GM23338 (cell line): ENCODE data around the gene MEPE. TPM values are rescaled to one million over a fixed set of nuclear protein-coding genes. Genes with fewer than 3 reads are reported as not detected.
A peak's percentile ranks its signal among the peaks of the same experiment; 100 is the strongest.

Experiments used
- ATAC-seq: fragments of 200-7000 bp; cut with Tn5 transposase; 3 replicates; pipeline ENCODE4 v1.9.1; 2020
- DNase-seq: peaks from one replicate; pipeline ENCODE4 v3.0.0-alpha.2; 2015; ENCODE audit warnings: low spot score
- H2AFZ ChIP-seq: fragments of 200-600 bp; sonication (generic); 2 replicates; pipeline ENCODE4 v1.8.0; 2016; ENCODE audit warnings: antibody characterized with exemption, mild to moderate bottlenecking, moderate library complexity
- H3F3A ChIP-seq: fragments of 200-600 bp; sonication (generic); replicated peaks from 2 replicates; pipeline ENCODE4 v1.8.0; 2017; ENCODE audit warnings: antibody characterized with exemption, mixed run types, low read depth
- H3K27ac ChIP-seq: fragments of 200-600 bp; sonication (generic); 2 replicates; pipeline ENCODE4 v1.6.1; 2016; ENCODE audit warnings: low read depth
- H3K27me3 ChIP-seq: fragments of 200-600 bp; sonication (generic); 2 replicates; pipeline ENCODE4 v1.8.0; 2016; ENCODE audit warnings: mild to moderate bottlenecking, mixed run types, moderate library complexity; ENCODE audit not compliant: insufficient read depth
- H3K36me3 ChIP-seq: fragments of 200-600 bp; sonication (generic); 2 replicates; pipeline ENCODE4 v1.8.0; 2016; ENCODE audit warnings: mild to moderate bottlenecking; ENCODE audit not compliant: insufficient read depth
- H3K4me1 ChIP-seq: fragments of 200-600 bp; sonication (generic); 2 replicates; pipeline ENCODE4 v1.8.0; 2016; ENCODE audit warnings: mild to moderate bottlenecking, moderate library complexity; ENCODE audit not compliant: insufficient read depth
- H3K4me2 ChIP-seq: fragments of 200-600 bp; sonication (generic); 2 replicates; pipeline ENCODE4 v1.7.1; 2017; ENCODE audit warnings: mixed run types
- H3K4me3 ChIP-seq: fragments of 200-600 bp; sonication (generic); 2 replicates; pipeline ENCODE4 v1.6.1; 2016; ENCODE audit warnings: mixed run types
- H3K79me2 ChIP-seq: fragments of 200-600 bp; sonication (generic); replicated peaks from 2 replicates; pipeline ENCODE4 v1.8.0; 2017; ENCODE audit warnings: mild to moderate bottlenecking; ENCODE audit not compliant: insufficient read depth
- H3K9me2 ChIP-seq: fragments of 200-600 bp; sonication (generic); 2 replicates; pipeline ENCODE4 v1.8.0; 2017; ENCODE audit not compliant: insufficient read depth
- H4K20me1 ChIP-seq: fragments of 200-600 bp; sonication (generic); replicated peaks from 2 replicates; pipeline ENCODE4 v1.8.0; 2017; ENCODE audit warnings: mild to moderate bottlenecking; ENCODE audit not compliant: insufficient read depth
- H3K27ac Mint-ChIP-seq: 2 replicates; pipeline ENCODE4 v1.8.0; 2020; ENCODE audit warnings: inconsistent platforms, mild to moderate bottlenecking, moderate library complexity, mixed read lengths
- H3K27me3 Mint-ChIP-seq: 3 replicates; pipeline ENCODE4 v1.8.0; 2022; ENCODE audit warnings: low read depth, mild to moderate bottlenecking, moderate library complexity, mixed read lengths, inconsistent platforms; ENCODE audit not compliant: insufficient read depth, poor library complexity
- H3K36me3 Mint-ChIP-seq: 3 replicates; pipeline ENCODE4 v1.8.0; 2021; ENCODE audit warnings: low read depth, mild to moderate bottlenecking, inconsistent platforms, moderate library complexity, mixed read lengths
- H3K4me1 Mint-ChIP-seq: 3 replicates; pipeline ENCODE4 v1.8.0; 2020; ENCODE audit warnings: mild to moderate bottlenecking, inconsistent platforms, mixed read lengths
- H3K4me3 Mint-ChIP-seq: 3 replicates; pipeline ENCODE4 v1.8.0; 2021; ENCODE audit warnings: moderate library complexity, mild to moderate bottlenecking, inconsistent platforms, mixed read lengths
- H3K9me3 Mint-ChIP-seq: 3 replicates; pipeline ENCODE4 v1.8.0; 2020; ENCODE audit warnings: moderate library complexity, mild to moderate bottlenecking, inconsistent platforms, mixed read lengths
- CREB1 ChIP-seq: fragments of 250-450 bp; sonication (Bioruptor Pico); IDR thresholded peaks from 2 replicates; pipeline ENCODE4 v1.5.0; 2020; ENCODE audit warnings: low read depth, mild to moderate bottlenecking, moderate library complexity
- CTCF ChIP-seq, 2 experiments: fragments of 200-600 bp in 1 of 2; sonication (generic) in 1 of 2; conservative IDR thresholded peaks; 2 replicates each; pipeline versions ENCODE4 v1.5.1 to v1.6.1; 2016 to 2017; ENCODE audit warnings: antibody characterized with exemption in 2 of 2, low read depth in 2 of 2, mild to moderate bottlenecking in 2 of 2, moderate library complexity in 1 of 2
- ETS1 ChIP-seq: IDR thresholded peaks from 2 replicates; pipeline ENCODE4 v1.6.1; 2016; ENCODE audit warnings: antibody characterized with exemption
- EZH2 ChIP-seq: fragments of 200-600 bp; sonication (generic); IDR thresholded peaks from one replicate; pipeline ENCODE4 v1.8.0; 2017; ENCODE audit warnings: antibody characterized with exemption, mild to moderate bottlenecking, low read depth; ENCODE audit not compliant: unreplicated experiment
- EZH2phosphoT487 ChIP-seq: fragments of 200-600 bp; sonication (generic); IDR thresholded peaks from one replicate; pipeline ENCODE4 v1.8.1; 2018; ENCODE audit warnings: antibody characterized with exemption; ENCODE audit not compliant: unreplicated experiment
- JUNB ChIP-seq: IDR thresholded peaks from one replicate; pipeline ENCODE4 v1.6.1; 2016; ENCODE audit warnings: antibody characterized with exemption; ENCODE audit not compliant: unreplicated experiment
- NANOG ChIP-seq: IDR thresholded peaks from 2 replicates; pipeline ENCODE4 v1.6.1; 2016; ENCODE audit warnings: antibody characterized with exemption, borderline replicate concordance
- POLR2AphosphoS5 ChIP-seq: IDR thresholded peaks from 2 replicates; pipeline ENCODE4 v1.6.1; 2016; ENCODE audit warnings: antibody characterized with exemption, low read depth
- REST ChIP-seq: IDR thresholded peaks from one replicate; pipeline ENCODE4 v1.6.1; 2018; ENCODE audit warnings: antibody characterized with exemption; ENCODE audit not compliant: unreplicated experiment
- STAT1 ChIP-seq: IDR thresholded peaks from one replicate; pipeline ENCODE4 v1.6.1; 2016; ENCODE audit warnings: antibody characterized with exemption; ENCODE audit not compliant: unreplicated experiment
- ZNF114 ChIP-seq: fragments of 250-450 bp; sonication (Bioruptor Pico); IDR thresholded peaks from 2 replicates; pipeline ENCODE4 v1.5.0; 2020; ENCODE audit warnings: mild to moderate bottlenecking, moderate library complexity
- ZNF331 ChIP-seq: fragments of 250-450 bp; sonication (Bioruptor Pico); IDR thresholded peaks from 2 replicates; pipeline ENCODE4 v1.5.0; 2020; ENCODE audit warnings: low read depth, mild to moderate bottlenecking, moderate library complexity
- ZNF462 ChIP-seq: fragments of 250-450 bp; sonication (Bioruptor Pico); IDR thresholded peaks from 2 replicates; pipeline ENCODE4 v1.5.0; 2020; ENCODE audit warnings: mild to moderate bottlenecking, moderate library complexity
- polyA plus RNA-seq: library from polyadenylated mRNA; unstranded; fragments of >200 nt; fragmentation: Nextera tagmentation; extraction: Ambion mirVana; gene quantifications from 2 replicates; pipeline ENCODE4 v1.2.1, GENCODE V29; 2016
- total RNA-seq: library from RNA; depleted of rRNA; stranded (reverse); fragments of >200 nt; shearing (Covaris generic); gene quantifications from 2 replicates; pipeline ENCODE4 v1.2.3, GENCODE V29; 2014

MEPE gene
- total and polyA plus RNA-seq, 2 experiments from 2014 or later: not detected

GRCh38 chr4:87819281-87819919 lies 13.4 kb upstream of the MEPE start:
- peak overlapping the region; percentile 97 for H2AFZ ChIP-seq
- H3K9me2 ChIP-seq: peaks cover 32% of the 10 kb centered on the region; the same call in 1 of the 2 replicates
- no peak overlapping the region for H3K4me2 ChIP-seq
- DNase-seq (peak; percentile 24), ATAC-seq (peak; percentile 68)
- H3K27me3 ChIP-seq: no peaks in the 10 kb centered on the region
- H3K4me3 ChIP-seq: no peak overlapping the region
- Mint-ChIP-seq H3K27ac (peak overlapping the region; percentile 91), H3K4me1 (peaks cover 17% of the 10 kb centered on the region), H3K27me3 (peaks cover 10% of the 10 kb centered on the region), H3K36me3 (peaks cover 20% of the 10 kb centered on the region), H3K9me3 (peaks cover 14% of the 10 kb centered on the region), H3K4me3 (no peak overlapping the region)
- no peaks in the 10 kb centered on the region for H3K79me2 ChIP-seq
- no peaks in the 10 kb centered on the region for H3F3A ChIP-seq
- no peaks in the 10 kb centered on the region for H3K36me3 ChIP-seq
- TF ChIP-seq CREB1 (CRISPR knock-in tag) (no peak), CTCF (conservative IDR thresholded peaks at IDR 0.05; ENCODE audit: low read depth in 2 of 2) (no peak), REST (no peak), ZNF331 (CRISPR knock-in tag) (no peak), STAT1 (no peak), EZH2phosphoT487 (no peak), POLR2AphosphoS5 (no peak), ZNF114 (CRISPR knock-in tag) (no peak), EZH2 (no peak), NANOG (no peak), JUNB (no peak), ETS1 (no peak), ZNF462 (CRISPR knock-in tag) (no peak)
- H3K27ac ChIP-seq: no peak overlapping the region
- no peaks in the 10 kb centered on the region; the same call in 1 of the 2 replicates for H3K4me1 ChIP-seq
- H4K20me1 ChIP-seq: no peaks in the 10 kb centered on the region
